PFSK-1 (cell line): ENCODE data around the gene ZNF763.
A peak's percentile ranks its signal among the peaks of the same experiment; 100 is the strongest.

ENCODE experiments used
- FOXP2 ChIP-seq: optimal IDR thresholded peaks from 2 replicates; pipeline ENCODE3; 2011; ENCODE audit warnings: borderline replicate concordance, control low read depth, inconsistent platforms; ENCODE audit not compliant: insufficient read depth; ENCODE audit errors: extremely low read length, extremely low read depth
- POLR2AphosphoS5 ChIP-seq: IDR thresholded peaks from 2 replicates; pipeline ENCODE4 v1.6.1; 2012; ENCODE audit warnings: low read depth, mild to moderate bottlenecking, control low read depth, low read length, moderate library complexity
- SIN3A ChIP-seq: IDR thresholded peaks from 2 replicates; pipeline ENCODE4 v1.6.1; 2012; ENCODE audit warnings: mild to moderate bottlenecking, low read length, moderate library complexity, borderline replicate concordance; ENCODE audit not compliant: insufficient read depth
- TAF1 ChIP-seq: IDR thresholded peaks from 2 replicates; pipeline ENCODE4 v1.6.1; 2012; ENCODE audit warnings: low read length, control low read depth, borderline replicate concordance; ENCODE audit not compliant: insufficient read depth
- TF ChIP-seq, protein P1 (sequence below), 2 experiments: IDR thresholded peaks; 2 replicates each; pipeline versions ENCODE4 v1.6.1 to v1.8.0; 2011 to 2012; ENCODE audit warnings: low read depth in 2 of 2, low read length in 2 of 2, control low read depth in 1 of 2, inconsistent platforms in 1 of 2, mild to moderate bottlenecking in 1 of 2, moderate library complexity in 1 of 2; ENCODE audit not compliant: insufficient read depth in 1 of 2

ZNF763 gene

GRCh38 chr19:11984986-11985385 lies 20.1 kb downstream of the ZNF763 start:
- TF ChIP-seq, protein P1, sequence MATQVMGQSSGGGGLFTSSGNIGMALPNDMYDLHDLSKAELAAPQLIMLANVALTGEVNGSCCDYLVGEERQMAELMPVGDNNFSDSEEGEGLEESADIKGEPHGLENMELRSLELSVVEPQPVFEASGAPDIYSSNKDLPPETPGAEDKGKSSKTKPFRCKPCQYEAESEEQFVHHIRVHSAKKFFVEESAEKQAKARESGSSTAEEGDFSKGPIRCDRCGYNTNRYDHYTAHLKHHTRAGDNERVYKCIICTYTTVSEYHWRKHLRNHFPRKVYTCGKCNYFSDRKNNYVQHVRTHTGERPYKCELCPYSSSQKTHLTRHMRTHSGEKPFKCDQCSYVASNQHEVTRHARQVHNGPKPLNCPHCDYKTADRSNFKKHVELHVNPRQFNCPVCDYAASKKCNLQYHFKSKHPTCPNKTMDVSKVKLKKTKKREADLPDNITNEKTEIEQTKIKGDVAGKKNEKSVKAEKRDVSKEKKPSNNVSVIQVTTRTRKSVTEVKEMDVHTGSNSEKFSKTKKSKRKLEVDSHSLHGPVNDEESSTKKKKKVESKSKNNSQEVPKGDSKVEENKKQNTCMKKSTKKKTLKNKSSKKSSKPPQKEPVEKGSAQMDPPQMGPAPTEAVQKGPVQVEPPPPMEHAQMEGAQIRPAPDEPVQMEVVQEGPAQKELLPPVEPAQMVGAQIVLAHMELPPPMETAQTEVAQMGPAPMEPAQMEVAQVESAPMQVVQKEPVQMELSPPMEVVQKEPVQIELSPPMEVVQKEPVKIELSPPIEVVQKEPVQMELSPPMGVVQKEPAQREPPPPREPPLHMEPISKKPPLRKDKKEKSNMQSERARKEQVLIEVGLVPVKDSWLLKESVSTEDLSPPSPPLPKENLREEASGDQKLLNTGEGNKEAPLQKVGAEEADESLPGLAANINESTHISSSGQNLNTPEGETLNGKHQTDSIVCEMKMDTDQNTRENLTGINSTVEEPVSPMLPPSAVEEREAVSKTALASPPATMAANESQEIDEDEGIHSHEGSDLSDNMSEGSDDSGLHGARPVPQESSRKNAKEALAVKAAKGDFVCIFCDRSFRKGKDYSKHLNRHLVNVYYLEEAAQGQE (IDR thresholded peaks at IDR 0.05; ENCODE audit: insufficient read depth in 1 of 2, low read depth in 2 of 2, low read length in 2 of 2), result no peak
- TF ChIP-seq POLR2AphosphoS5, result no peak
- no peak for TF ChIP-seq FOXP2
- no peak for TF ChIP-seq TAF1
- TF ChIP-seq SIN3A, result no peak

DNA sequence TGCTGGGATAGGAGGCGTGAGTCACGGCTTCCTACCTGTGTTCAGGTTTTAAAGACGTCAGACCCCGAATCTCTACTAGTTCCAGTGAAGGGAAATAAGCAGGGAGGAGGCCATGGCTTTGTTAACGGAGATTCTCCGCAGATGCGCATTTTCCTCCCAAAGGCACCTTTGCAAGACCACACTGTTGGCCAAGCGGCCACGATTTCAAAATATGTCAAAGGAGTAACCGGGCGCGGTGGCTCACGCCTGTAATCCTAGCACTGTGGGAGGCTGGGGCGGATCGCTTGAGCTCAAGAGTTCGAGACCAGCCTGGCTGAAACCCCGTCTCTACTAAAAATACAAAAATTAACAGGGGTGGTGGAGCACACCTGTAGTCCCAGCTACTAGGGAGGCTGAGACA lies 21.9 kb downstream of the ZNF763 start:
- TF ChIP-seq POLR2AphosphoS5 (no peak), TAF1 (no peak), FOXP2 (no peak), SIN3A (no peak)
- TF ChIP-seq, protein P1 (IDR thresholded peaks at IDR 0.05; ENCODE audit: insufficient read depth in 1 of 2, low read depth in 2 of 2, low read length in 2 of 2), result no peak

DNA sequence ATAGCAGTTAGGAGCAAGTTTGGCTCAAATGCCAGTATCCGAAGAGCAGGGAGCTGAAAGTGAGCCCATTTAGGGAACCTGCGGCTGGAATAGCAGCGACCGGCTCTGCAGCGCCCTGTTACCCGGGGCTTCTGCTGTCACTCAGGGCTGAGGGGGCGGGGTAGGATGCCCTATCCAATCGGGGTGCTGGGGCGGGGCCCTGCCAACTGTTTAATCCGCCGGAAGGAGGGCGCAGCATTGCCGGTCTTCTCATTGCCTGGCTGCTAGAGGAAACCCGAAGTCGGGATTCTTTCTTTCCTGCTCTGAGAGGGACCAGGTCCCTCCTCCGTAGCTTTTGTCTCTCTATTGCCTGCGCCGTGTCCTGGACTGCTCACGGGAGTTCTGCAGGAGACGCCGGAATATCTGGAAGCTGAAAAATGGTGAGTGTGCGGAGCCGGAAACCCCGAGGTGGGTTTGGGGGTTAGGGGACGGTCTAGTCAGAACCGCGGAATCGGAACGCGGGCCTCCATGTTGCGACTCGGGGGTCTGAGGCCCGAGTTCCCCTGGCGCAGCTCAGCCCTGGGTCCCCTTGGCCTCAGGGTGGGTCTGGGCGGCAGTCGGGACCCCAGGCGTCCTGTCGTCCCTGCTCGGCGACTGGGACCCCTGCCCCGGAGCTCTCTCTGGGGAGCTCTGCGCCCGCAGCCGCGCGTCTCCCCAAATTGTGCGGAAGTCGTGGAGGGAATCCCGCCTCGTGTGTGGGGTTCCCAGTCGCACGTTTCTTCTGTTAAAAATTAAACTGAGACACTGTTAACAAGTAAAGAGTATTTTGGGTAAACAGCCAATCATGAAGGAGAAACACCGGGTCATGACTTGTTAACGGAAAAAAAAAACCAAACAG lies 22.8 kb downstream of the ZNF763 start:
- peak; percentile 77; the same call in 1 of the 2 replicates for TF ChIP-seq TAF1
- TF ChIP-seq, protein P1 (IDR thresholded peaks at IDR 0.05; ENCODE audit: insufficient read depth in 1 of 2, low read depth in 2 of 2, low read length in 2 of 2), result no peak
- no peak for TF ChIP-seq FOXP2
- TF ChIP-seq POLR2AphosphoS5, result peak; percentile 70; the same call in 1 of the 2 replicates
- TF ChIP-seq SIN3A, result no peak

- TF ChIP-seq SIN3A, result no peak
- TF ChIP-seq FOXP2, result no peak
- TF ChIP-seq, protein P1 (IDR thresholded peaks at IDR 0.05; ENCODE audit: insufficient read depth in 1 of 2, low read depth in 2 of 2, low read length in 2 of 2), result no peak
- TF ChIP-seq POLR2AphosphoS5, result no peak
- TF ChIP-seq TAF1, result no peak
Observed at GRCh38 chr19:11989112-11989456, 24.2 kb downstream of the ZNF763 start.
